HepG2 (cell line): Measurements from ENCODE around the gene SPRED3. TPM values are rescaled to one million over a fixed set of nuclear protein-coding genes. Genes with fewer than 3 reads are reported as not detected.
A peak's percentile ranks its signal among the peaks of the same experiment; 100 is the strongest.

ENCODE experiments used
- ARNTL ChIP-seq: sonication (generic); formaldehyde crosslinking; IDR thresholded peaks from 2 replicates; pipeline ENCODE4 v1.4.0; 2020; ENCODE audit warnings: mild to moderate bottlenecking, missing genetic modification reagents
- ELF1 ChIP-seq: sonication (generic); formaldehyde crosslinking; IDR thresholded peaks from 2 replicates; pipeline ENCODE4 v1.4.0; 2020; ENCODE audit warnings: missing genetic modification reagents
- FOXK2 ChIP-seq: fragments of 450-650 bp; IDR thresholded peaks from 2 replicates; pipeline ENCODE4 v1.6.1; 2016
- HNRNPUL1 ChIP-seq: fragments of 200-400 bp; formaldehyde crosslinking; IDR thresholded peaks from 2 replicates; pipeline ENCODE4 v1.6.1; 2017; ENCODE audit warnings: low read depth, mild to moderate bottlenecking, low read length, moderate library complexity
- KDM3A ChIP-seq: IDR thresholded peaks from 2 replicates; pipeline ENCODE4 v1.6.1; 2018; ENCODE audit warnings: low read depth, missing compliant biosample characterization
- RXRA ChIP-seq: sonication (generic); formaldehyde crosslinking; IDR thresholded peaks from 2 replicates; pipeline ENCODE4 v1.5.1; 2020; ENCODE audit warnings: missing genetic modification reagents
- ZHX2 ChIP-seq, 2 experiments: sonication (generic) in 1 of 2; formaldehyde crosslinking in 1 of 2; IDR thresholded peaks; 2 replicates each; pipeline versions ENCODE4 v1.6.1 to v1.9.0; 2014 to 2022; ENCODE audit warnings: antibody characterized with exemption in 1 of 2, borderline replicate concordance in 1 of 2, inconsistent platforms in 1 of 2, low read depth in 1 of 2, missing genetic modification reagents in 1 of 2
- ZNF337 ChIP-seq: sonication (generic); formaldehyde crosslinking; IDR thresholded peaks from 2 replicates; pipeline ENCODE4 v1.5.1; 2020; ENCODE audit warnings: missing genetic modification reagents, low read depth, mild to moderate bottlenecking, borderline replicate concordance
- ZNF407 ChIP-seq: sonication (generic); formaldehyde crosslinking; IDR thresholded peaks from one replicate; pipeline ENCODE4 v1.5.1; 2020; ENCODE audit warnings: mild to moderate bottlenecking, missing genetic modification reagents; ENCODE audit errors: not compliant biosample characterization
- ZNF432 ChIP-seq: sonication (generic); formaldehyde crosslinking; IDR thresholded peaks from 2 replicates; pipeline ENCODE4 v1.5.0; 2020; ENCODE audit warnings: missing genetic modification reagents, mild to moderate bottlenecking, borderline replicate concordance
- ZNF879 ChIP-seq: sonication (generic); formaldehyde crosslinking; IDR thresholded peaks from 2 replicates; pipeline ENCODE4 v1.8.1; 2023; ENCODE audit warnings: missing genetic modification reagents
- polyA plus RNA-seq, 8 experiments: library from polyadenylated mRNA; depleted of rRNA in 3 of 8; stranded (reverse) in 7 of 8; unstranded in 1 of 8; fragments of >200 nt; fragmentation: Illumina TruSeq in 4 of 8; extraction: Trizol in 4 of 8; gene quantifications; 2 replicates each; pipeline versions ENCODE4 v1.2.1 to v1.2.3, GENCODE V29; 2011 to 2016; ENCODE audit warnings: low read depth in 4 of 8, missing spikeins in 1 of 8, mixed read lengths in 1 of 8; ENCODE audit not compliant: insufficient read depth in 1 of 8
- total RNA-seq, 5 experiments: library from RNA; depleted of rRNA; stranded (reverse); fragments of >200 nt; fragmentation: Illumina TruSeq; extraction: Trizol; gene quantifications; 2 replicates each; pipeline ENCODE4 v1.2.3, GENCODE V29; 2016; ENCODE audit warnings: low read depth in 1 of 5
- TF ChIP-seq, protein P1 (sequence below): sonication (generic); formaldehyde crosslinking; IDR thresholded peaks from 2 replicates; pipeline ENCODE4 v1.5.0; 2020; ENCODE audit warnings: missing genetic modification reagents

Gene SPRED3
- total and polyA plus RNA-seq, 2 of the 13 experiments (the other 11 are each of a cell fraction or from before 2014, with no cell fraction given) = 0.15 to 0.17 TPM

DNA sequence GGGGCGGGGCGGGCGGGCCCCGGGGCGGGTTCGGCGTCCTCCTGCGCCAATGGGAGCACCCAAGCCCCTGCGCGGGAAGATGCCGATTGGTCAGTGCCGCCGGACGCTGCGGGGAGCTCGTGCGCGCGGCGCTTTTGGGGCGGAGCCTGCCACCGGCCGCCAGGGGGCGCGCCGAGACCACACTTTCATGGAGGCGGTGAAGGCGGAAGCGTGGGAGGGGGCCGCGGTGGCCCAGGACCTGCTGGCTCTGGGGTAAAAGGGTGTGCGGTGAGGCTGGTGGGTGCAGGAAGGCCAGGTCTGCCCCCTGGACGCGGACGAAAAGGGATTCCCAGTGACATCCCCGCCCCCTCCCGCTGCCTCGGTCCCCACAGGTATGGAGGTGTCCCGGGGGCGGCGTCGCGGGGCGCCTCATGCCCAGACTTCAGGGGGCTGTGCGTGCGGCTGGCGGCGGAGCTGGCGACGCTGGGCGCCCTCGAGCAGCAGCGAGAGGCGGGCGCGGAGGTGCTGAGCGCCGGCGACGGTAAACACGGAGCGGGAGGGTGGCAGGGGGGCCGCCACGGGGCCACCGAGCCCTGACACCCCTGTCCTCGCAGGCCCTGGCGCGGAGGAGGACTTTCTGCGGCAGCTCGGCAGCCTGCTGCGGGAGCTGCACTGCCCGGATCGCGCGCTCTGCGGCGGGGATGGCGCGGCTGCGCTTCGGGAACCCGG, 14.6 kb downstream of the SPRED3 start, which contains the start of gene FAM98C (continued):
- no peak for TF ChIP-seq ZHX2 (IDR thresholded peaks at IDR 0.05; ENCODE audit: low read depth)
- no peak; the same call in 1 of the 2 replicates for TF ChIP-seq ZHX2 (CRISPR knock-in tag; IDR thresholded peaks at IDR 0.05; ENCODE audit: borderline replicate concordance)
- no peak for TF ChIP-seq ZNF337 (CRISPR knock-in tag)
- peak; percentile 85 for TF ChIP-seq ELF1
- TF ChIP-seq, protein P1, sequence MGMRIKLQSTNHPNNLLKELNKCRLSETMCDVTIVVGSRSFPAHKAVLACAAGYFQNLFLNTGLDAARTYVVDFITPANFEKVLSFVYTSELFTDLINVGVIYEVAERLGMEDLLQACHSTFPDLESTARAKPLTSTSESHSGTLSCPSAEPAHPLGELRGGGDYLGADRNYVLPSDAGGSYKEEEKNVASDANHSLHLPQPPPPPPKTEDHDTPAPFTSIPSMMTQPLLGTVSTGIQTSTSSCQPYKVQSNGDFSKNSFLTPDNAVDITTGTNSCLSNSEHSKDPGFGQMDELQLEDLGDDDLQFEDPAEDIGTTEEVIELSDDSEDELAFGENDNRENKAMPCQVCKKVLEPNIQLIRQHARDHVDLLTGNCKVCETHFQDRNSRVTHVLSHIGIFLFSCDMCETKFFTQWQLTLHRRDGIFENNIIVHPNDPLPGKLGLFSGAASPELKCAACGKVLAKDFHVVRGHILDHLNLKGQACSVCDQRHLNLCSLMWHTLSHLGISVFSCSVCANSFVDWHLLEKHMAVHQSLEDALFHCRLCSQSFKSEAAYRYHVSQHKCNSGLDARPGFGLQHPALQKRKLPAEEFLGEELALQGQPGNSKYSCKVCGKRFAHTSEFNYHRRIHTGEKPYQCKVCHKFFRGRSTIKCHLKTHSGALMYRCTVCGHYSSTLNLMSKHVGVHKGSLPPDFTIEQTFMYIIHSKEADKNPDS (CRISPR knock-in tag) = peak; percentile 90
- peak; percentile 55; the same call in 1 of the 2 replicates for TF ChIP-seq ARNTL (CRISPR knock-in tag)
- TF ChIP-seq ZNF432 (CRISPR knock-in tag) = no peak
- TF ChIP-seq RXRA (CRISPR knock-in tag) = no peak; the same call in 1 of the 2 replicates
- peak; percentile 69; the same call in 1 of the 2 replicates for TF ChIP-seq KDM3A (CRISPR knock-in tag)
- TF ChIP-seq HNRNPUL1 = no peak
- TF ChIP-seq ZNF407 = peak; percentile 73
- TF ChIP-seq FOXK2 = no peak
- TF ChIP-seq ZNF879 (CRISPR knock-in tag) = no peak
